GM12891 (cell line): ENCODE results near the gene KRTAP19-7. TPM values are rescaled to one million over a fixed set of nuclear protein-coding genes. Genes with fewer than 3 reads are reported as not detected.

Experiments
- DNase-seq: peaks from one replicate; pipeline ENCODE4 v3.0.0; 2011; ENCODE audit warnings: low spot score; ENCODE audit not compliant: insufficient read length
- FAIRE-seq: peaks from 2 replicates; lab custom pipeline; 2011; peaks lifted over from hg19 to GRCh38; lab: Jason Lieb, UNC
- PAX5 ChIP-seq: IDR thresholded peaks from 2 replicates; pipeline ENCODE4 v1.6.1; 2011; ENCODE audit warnings: low read length, moderate library complexity, mild to moderate bottlenecking; ENCODE audit not compliant: insufficient read depth, severe bottlenecking
- POLR2A ChIP-seq: IDR thresholded peaks from 2 replicates; pipeline ENCODE4 v1.6.1; 2011; ENCODE audit warnings: low read depth, low read length, control low read depth
- POLR2AphosphoS5 ChIP-seq: IDR thresholded peaks from 2 replicates; pipeline ENCODE4 v1.6.1; 2011; ENCODE audit warnings: low read depth, low read length, control low read depth
- POU2F2 ChIP-seq: IDR thresholded peaks from 2 replicates; pipeline ENCODE4 v1.6.1; 2011; ENCODE audit warnings: low read depth, mild to moderate bottlenecking, control low read depth, low read length, moderate library complexity
- SPI1 ChIP-seq: IDR thresholded peaks from 2 replicates; pipeline ENCODE4 v1.6.1; 2011; ENCODE audit warnings: low read depth, low read length, control low read depth
- TAF1 ChIP-seq: IDR thresholded peaks from 2 replicates; pipeline ENCODE4 v1.6.1; 2011; ENCODE audit warnings: low read depth, low read length, control low read depth
- polyA plus RNA-seq: library from polyadenylated mRNA; unstranded; fragments of >200 nt; gene quantifications from one replicate; pipeline ENCODE4 v1.2.1, GENCODE V29; 2012; ENCODE audit warnings: low read depth, missing spikeins, inconsistent platforms; ENCODE audit not compliant: missing spikeins

The KRTAP19-7 gene, protein sequence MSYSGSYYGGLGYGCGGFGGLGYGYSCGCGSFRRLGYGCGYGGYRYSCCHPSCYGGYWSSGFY
- not detected for polyA plus RNA-seq

DNA sequence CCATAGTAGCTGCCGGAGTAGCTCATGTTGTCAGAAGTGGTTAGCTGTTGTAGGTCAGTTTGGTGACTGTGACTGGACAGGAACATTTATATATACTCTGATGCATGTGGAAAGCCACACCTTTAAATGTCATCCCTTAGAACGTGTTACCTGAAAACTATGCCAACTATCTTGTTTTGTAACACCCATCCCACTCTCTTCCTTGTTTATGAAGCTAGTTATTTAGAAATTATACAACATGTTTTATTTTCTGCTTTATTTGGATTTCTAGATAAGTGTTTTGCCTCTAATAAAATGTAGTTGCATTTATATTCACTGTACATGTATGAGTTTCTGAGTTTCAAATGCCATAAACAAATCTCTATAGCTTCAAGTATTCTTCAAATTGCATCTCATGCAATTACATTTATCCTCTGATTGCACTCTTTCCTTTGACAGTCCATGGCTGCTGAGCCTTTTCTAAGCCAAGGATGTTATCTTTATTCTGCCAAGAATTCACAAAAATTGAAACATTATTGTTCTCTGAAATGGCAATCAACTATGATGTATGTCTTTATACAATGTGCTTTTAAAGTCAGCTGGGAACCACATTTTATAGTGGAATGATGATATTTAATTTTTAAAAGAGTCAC lies at the start of gene KRTAP19-7:
Gene KRTAP19-7, minus strand, starts transcription at position 51 of the 632 bp plus-strand sequence. Its CDS starts 25 bp downstream, at position 26.
- no peak for FAIRE-seq
- DNase-seq = no peak
- no peak for TF ChIP-seq TAF1

DNA sequence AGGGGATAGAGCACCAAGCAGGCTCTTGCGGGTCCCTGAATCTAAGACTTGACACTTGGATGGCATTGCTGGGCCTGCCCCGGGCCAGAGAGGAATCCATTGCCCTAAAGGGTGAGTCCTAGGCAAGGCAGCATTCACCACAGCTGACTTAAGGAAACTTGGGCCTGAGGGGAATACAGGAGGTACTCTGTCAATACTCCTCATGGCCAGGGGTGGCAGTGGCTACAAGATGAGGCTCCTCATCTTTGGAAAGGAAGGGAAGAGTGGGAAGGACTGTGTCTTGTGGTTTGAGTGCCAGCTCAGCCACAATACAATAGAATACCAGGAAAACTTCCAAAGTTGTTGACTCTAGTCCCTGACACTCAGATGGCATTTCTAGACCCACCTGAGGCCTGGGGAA lies 44.9 kb upstream of the KRTAP19-7 start:
- TF ChIP-seq POLR2AphosphoS5 (no peak), POLR2A (no peak), SPI1 (no peak), TAF1 (no peak), POU2F2 (no peak), PAX5 (no peak)
- FAIRE-seq (no peak), DNase-seq (no peak)

DNA sequence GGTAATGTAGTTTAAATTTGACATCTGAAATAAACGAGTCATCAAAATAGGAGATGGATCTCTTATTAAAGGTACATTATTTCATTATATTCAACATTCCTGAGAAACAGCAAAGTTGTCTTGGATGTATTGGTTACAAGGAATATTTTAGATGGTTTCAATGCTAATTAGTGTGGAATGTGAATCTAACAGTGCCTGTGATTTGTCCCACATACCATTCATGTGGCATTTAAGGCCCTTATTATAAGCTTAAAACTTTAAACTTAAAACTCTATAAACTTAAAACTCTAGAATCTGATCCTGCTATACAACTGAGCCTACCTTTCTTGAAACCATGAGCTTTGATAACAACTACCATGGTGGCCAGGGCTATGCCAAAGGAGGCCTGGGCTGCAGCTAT lies 39.7 kb upstream of the KRTAP19-7 start, which contains the start of gene KRTAP22-1:
Gene KRTAP22-1, plus strand, starts transcription at position 301 of the 400 bp plus-strand sequence.
- no peak for TF ChIP-seq PAX5
- TF ChIP-seq POU2F2 = no peak
- TF ChIP-seq SPI1 = no peak
- TF ChIP-seq POLR2AphosphoS5 = no peak
- no peak for TF ChIP-seq POLR2A
- no peak for TF ChIP-seq TAF1
- DNase-seq = no peak
- no peak for FAIRE-seq

DNA sequence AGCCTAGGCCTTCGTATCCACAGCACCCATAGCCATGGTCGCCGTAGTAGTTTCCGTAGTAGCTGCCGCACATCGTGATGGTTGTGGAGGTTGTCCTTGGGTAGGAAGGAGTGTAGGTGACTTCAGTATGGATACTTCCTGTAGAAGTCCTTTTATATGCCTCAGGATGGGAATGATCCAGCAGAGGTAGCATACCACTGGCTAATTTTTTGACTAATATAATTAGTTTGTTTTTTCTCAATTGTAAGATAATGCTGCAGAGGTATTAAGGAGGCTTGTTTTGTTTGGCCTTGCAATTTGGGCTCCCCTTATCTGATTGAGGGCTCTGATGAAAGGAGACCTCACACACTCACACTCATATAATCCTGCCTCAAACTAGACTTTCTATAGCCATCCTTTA lies 37.7 kb upstream of the KRTAP19-7 start, which contains the start of gene KRTAP6-2:
Gene KRTAP6-2, minus strand, starts transcription at position 101 of the 400 bp plus-strand sequence. Its CDS starts 28 bp downstream, at position 73.
- TF ChIP-seq SPI1 (no peak), PAX5 (no peak), TAF1 (no peak), POU2F2 (no peak), POLR2AphosphoS5 (no peak), POLR2A (no peak)
- FAIRE-seq (no peak), DNase-seq (no peak)

DNA sequence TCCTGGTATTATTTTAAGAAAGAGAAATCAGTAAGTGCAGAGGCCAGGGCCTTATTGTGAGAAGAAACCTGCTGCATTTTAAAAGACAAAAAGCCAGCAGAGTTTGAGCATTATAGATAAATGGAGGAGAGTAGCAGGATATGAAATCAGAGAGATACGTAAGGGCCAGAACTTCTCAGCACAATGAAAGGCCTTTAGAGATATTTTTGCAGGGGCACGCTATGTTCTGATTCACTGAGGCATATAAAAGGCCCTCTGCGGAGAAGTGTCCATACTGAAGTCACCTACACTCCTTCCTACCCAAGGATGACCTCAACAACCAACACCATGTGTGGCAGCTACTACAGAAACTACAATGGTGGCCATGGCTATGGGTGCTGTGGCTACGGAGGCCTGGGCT lies 31.0 kb upstream of the KRTAP19-7 start, which contains the start of gene KRTAP6-3:
Gene KRTAP6-3, plus strand, starts transcription at position 301 of the 400 bp plus-strand sequence. Its CDS starts 6 bp downstream, at position 307.
- DNase-seq = no peak
- no peak for FAIRE-seq

DNA sequence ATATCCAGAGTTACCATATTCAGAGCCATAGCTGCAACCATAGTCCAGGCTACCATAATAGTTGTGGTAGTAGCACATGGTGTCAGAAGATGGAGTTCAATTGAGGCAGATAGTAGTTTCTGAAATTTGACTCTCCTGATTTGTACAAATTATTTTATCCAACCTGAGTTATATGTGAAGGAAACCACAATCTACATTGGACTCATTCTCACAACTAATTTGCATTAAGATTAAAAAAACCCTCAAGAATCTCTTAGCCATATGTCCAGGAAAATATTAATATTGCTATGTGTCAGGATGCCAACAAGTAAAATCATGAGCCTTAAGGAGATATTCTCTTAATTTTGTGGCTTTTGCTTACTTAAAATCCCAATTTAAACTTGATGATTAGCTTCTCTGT lies 29.2 kb upstream of the KRTAP19-7 start, which contains the start of gene KRTAP22-2:
Gene KRTAP22-2, minus strand, starts transcription at position 101 of the 400 bp plus-strand sequence.
- FAIRE-seq (no peak), DNase-seq (no peak)
- no peak for TF ChIP-seq SPI1
- no peak for TF ChIP-seq TAF1
- TF ChIP-seq POLR2AphosphoS5 = no peak
- TF ChIP-seq PAX5 = no peak
- no peak for TF ChIP-seq POLR2A
- TF ChIP-seq POU2F2 = no peak

More for the DNA sequence above, 31.0 kb upstream of the KRTAP19-7 start, which contains the start of gene KRTAP6-3:
- TF ChIP-seq POU2F2 (no peak), PAX5 (no peak), POLR2AphosphoS5 (no peak), TAF1 (no peak), POLR2A (no peak), SPI1 (no peak)

DNA sequence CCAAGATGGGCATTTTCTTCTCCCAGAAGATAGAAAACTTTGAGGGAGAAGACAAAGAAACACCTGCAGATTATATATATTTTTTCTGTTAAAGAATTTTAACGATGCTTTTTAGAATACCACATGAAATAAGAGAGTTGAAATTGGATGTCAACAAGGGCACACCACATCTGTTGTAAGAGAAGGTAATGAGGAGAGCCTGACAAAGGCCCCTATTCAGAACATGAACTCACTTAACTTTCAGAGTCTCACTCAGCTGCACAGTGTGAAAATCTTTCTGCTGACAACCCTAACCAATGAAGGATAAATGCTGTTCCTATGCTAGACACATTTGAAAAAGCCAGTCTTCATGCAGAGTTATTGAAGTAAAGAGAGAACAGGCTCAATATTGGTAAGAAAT lies 21.8 kb upstream of the KRTAP19-7 start:
- DNase-seq (no peak), FAIRE-seq (no peak)
- TF ChIP-seq POLR2AphosphoS5 = no peak
- TF ChIP-seq SPI1 = no peak
- no peak for TF ChIP-seq PAX5
- no peak for TF ChIP-seq POLR2A
- no peak for TF ChIP-seq TAF1
- TF ChIP-seq POU2F2 = no peak

DNA sequence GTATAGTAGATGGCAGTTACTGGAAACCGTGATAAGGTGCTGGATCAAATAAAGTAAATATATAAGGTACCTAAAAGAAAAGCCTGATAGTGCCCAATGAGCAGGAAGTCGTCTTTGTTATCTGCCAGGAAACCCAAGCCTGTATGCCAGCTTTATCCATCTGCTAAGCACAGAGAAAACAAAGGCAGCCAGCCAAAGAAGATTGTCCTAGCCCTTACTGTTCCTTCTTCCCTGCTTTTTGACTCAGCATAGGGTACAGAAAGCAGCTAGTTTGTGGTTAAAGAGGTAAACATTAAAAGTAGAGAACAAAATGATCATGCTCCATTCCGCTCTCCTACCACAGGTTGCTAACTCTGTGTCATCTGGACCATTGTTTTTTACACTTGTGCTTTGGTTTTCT lies 19.0 kb upstream of the KRTAP19-7 start:
- FAIRE-seq (no peak), DNase-seq (no peak)
- TF ChIP-seq POLR2AphosphoS5 = no peak
- TF ChIP-seq TAF1 = no peak
- no peak for TF ChIP-seq SPI1
- no peak for TF ChIP-seq POLR2A
- TF ChIP-seq POU2F2 = no peak
- TF ChIP-seq PAX5 = no peak

DNA sequence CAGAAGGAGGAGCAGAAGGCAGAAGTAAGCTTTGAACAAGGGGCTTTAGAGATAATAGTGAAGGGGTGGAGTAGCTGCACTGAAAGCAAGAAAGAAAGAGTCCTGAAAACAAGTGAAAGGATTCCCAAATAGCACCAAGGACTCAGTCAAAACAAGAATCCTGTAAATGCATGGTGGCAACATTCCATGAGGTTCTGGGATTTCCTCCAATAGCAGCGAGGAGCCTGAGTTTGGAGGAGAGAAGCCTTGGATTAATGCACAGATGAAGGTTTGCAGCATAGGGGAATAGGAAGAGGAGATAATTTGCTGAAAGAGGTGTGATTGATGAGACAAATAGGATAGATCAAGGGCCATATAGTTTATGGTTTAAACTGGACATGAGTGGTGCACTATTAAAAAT lies 18.2 kb upstream of the KRTAP19-7 start:
- DNase-seq = no peak
- FAIRE-seq = no peak
- TF ChIP-seq TAF1 (no peak), POLR2AphosphoS5 (no peak), SPI1 (no peak), POU2F2 (no peak), PAX5 (no peak), POLR2A (no peak)

DNA sequence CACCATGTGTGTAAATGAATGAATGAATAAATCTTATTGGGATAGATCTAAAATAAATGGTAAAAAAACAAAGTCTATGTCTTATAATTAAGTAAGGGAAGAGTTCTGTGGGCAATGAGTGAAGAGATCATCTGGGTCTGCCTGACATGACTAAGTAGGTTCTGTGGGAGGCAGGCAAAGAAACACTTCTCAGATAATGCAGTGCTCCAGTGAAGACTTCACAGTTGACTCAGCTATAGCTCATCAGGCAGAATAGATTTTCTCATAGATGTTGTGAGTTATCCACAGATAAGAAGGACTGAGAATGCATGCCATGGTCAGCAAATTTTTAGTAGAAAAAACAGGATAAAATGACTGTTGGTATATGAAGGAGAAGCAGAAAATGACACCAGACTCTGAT lies 16.7 kb upstream of the KRTAP19-7 start:
- no peak for FAIRE-seq
- TF ChIP-seq POLR2A = no peak
- TF ChIP-seq PAX5 = no peak
- TF ChIP-seq POU2F2 = no peak
- TF ChIP-seq POLR2AphosphoS5 = no peak
- TF ChIP-seq TAF1 = no peak
- TF ChIP-seq SPI1 = no peak
- DNase-seq = no peak

DNA sequence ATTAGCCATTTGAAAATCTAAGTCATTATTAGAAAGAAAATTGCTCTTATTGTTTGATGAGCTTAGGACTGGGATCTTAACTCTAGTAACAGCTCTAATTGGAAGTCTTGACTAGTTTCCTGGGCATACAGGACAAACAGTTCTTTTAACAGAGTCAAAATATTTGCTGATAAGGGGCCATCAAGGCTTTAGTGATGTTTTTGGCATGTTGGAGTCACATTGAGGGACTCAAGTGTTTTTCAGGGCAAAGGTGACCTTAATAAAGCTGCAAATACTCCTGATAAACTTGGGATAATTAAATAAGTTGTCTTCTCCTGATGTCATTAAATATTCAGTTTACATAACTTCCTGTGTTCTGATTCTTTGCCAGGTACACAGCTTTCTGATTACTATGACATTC lies 6.5 kb upstream of the KRTAP19-7 start:
- TF ChIP-seq POLR2A (no peak), SPI1 (no peak), POLR2AphosphoS5 (no peak), TAF1 (no peak), PAX5 (no peak)
- no peak for FAIRE-seq
- no peak for DNase-seq
